Ovary (tissue), 9 donors: ENCODE data around the gene ADGRD1. TPM values are rescaled to one million over a fixed set of nuclear protein-coding genes. Genes with fewer than 3 reads are reported as not detected.

Experiments used
- DNase-seq, 5 donors: peaks; one replicate each; pipeline ENCODE4 v3.0.0-alpha.2; 2019 to 2020
- H3K27ac ChIP-seq, 2 donors: fragments of 200-600 bp; one replicate each; pipeline versions ENCODE4 v1.5.1 to v1.8.0; 2019 to 2022
- H3K27me3 ChIP-seq: fragments of 200-600 bp; one replicate; pipeline ENCODE4 v1.8.0; 2022
- H3K36me3 ChIP-seq: fragments of 200-600 bp; sonication (generic); one replicate; pipeline ENCODE4 v1.5.1; 2019
- H3K4me1 ChIP-seq: one replicate; pipeline ENCODE4 v1.8.1; 2013; ENCODE audit warnings: mild to moderate bottlenecking, moderate library complexity; ENCODE audit not compliant: insufficient read depth
- H3K4me3 ChIP-seq: fragments of 200-600 bp; sonication (generic); one replicate; pipeline ENCODE4 v1.5.1; 2017
- H3K9me3 ChIP-seq, 2 donors: fragments of 200-600 bp in 1 of 2; sonication (generic) in 1 of 2; one replicate each; pipeline versions ENCODE4 v1.5.1 to v1.8.1; 2013 to 2019; ENCODE audit warnings: mild to moderate bottlenecking in 1 of 2, moderate library complexity in 1 of 2
- EP300 ChIP-seq: sonication (generic); formaldehyde crosslinking; IDR thresholded peaks from one replicate; pipeline ENCODE4 v1.6.1; 2017; ENCODE audit warnings: antibody characterized with exemption
- POLR2A ChIP-seq: fragments of 450-650 bp; IDR thresholded peaks from one replicate; pipeline ENCODE4 v1.6.1; 2017; ENCODE audit warnings: antibody characterized with exemption, mild to moderate bottlenecking, moderate library complexity
- WGBS, 3 donors: extraction: QIAGEN DNeasy Blood & Tissue Kit in 1 of 3; methylation state at CpG; one replicate each; pipeline versions ENCODE4 v1.1.5 to v1.1.7; 2013 to 2017; 5-methylcytosine and 5-hydroxymethylcytosine counted together
- intact Hi-C, 4 donors: fragments of 100-400 bp; cut with DNase I; formaldehyde crosslinking; loops; one replicate each; pipeline versions ENCODE4 v1.11.0 to v1.15.1; 2022 to 2023
- polyA plus RNA-seq, 2 donors: library from polyadenylated mRNA; stranded (reverse); fragments of 200-250 nt in 1 of 2; fragments of 350-450 nt in 1 of 2; fragmentation: Illumina TruSeq in 1 of 2; extraction: RNeasy Lipid Tissue Mini Kit (QIAGEN cat#74804) in 1 of 2; gene quantifications; one replicate each; pipeline ENCODE4 v1.2.3, GENCODE V29; 2013 to 2014
- total RNA-seq, 7 donors: library from RNA; depleted of rRNA in 2 of 7; stranded (reverse); fragments of >200 nt in 2 of 7; fragmentation: NEBNext Ultra II Directional in 3 of 7; extraction: Animal tissue kit (Norgen Biotek cat#: 25700) in 3 of 7; gene quantifications; one replicate each; pipeline versions ENCODE4 v1.1.0 to v1.2.4, GENCODE V29; 2016 to 2023
- TF ChIP-seq, protein P1 (sequence below), 3 donors: fragments of 450-650 bp in 2 of 3; fragments of 200-600 bp in 1 of 3; IDR thresholded peaks; one replicate each; pipeline versions ENCODE4 v1.5.1 to v1.8.0; 2016 to 2022; ENCODE audit warnings: antibody characterized with exemption in 3 of 3, mild to moderate bottlenecking in 1 of 3
- donor health status: DM: no; HTN: no; CAD: no; lungs with moderate emphysema.
- donor health status: DM: no; HTN: no; CAD: no.
- donor health status: Bipolar disorder and iron deficiency.
- donor health status: DM: yes; HTN: yes; CAD: no.
- donor health status: DM: no; HTN: no; CAD: no.
- donor health status: DM: yes; HTN: yes; CAD: no.

Gene ADGRD1
- total and polyA plus RNA-seq, 9 donors: 7.6 to 75.3 (median 25.9) TPM

DNA sequence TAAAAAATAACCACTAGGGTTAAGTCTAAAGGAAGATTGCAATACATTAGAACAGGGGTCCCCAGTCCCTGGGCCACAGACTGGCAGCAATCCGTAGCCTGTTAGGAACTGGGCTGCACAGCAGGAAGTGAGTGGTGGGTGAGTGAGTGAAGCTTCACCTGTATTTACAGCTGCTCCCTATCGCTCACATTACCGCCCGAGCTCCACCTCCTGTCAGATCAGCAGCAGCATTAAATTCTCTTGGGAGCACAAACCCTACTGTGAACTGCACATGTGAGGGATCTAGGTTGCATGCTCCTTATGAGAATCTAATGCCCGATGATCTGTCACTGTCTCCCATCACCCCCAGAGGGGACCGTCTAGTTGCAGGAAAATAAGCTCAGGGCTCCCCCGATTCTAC, 15.5 kb downstream of the ADGRD1 start:
- Histone ChIP-seq H3K27ac (no peak overlapping the region), H3K9me3 (no peaks in the 10 kb centered on the region), H3K4me3 (no peak overlapping the region), H3K36me3 (no peaks in the 10 kb centered on the region), H3K4me1 (peaks cover 1% of the 10 kb centered on the region), H3K27me3 (no peaks in the 10 kb centered on the region)
- no peak for DNase-seq
- TF ChIP-seq POLR2A (no peak), EP300 (no peak)
- intact Hi-C loops: no loop called here
- 84 to 89% (median 84%) methylated on average over 7 of the region's 7 CpGs for WGBS, 3 donors

DNA sequence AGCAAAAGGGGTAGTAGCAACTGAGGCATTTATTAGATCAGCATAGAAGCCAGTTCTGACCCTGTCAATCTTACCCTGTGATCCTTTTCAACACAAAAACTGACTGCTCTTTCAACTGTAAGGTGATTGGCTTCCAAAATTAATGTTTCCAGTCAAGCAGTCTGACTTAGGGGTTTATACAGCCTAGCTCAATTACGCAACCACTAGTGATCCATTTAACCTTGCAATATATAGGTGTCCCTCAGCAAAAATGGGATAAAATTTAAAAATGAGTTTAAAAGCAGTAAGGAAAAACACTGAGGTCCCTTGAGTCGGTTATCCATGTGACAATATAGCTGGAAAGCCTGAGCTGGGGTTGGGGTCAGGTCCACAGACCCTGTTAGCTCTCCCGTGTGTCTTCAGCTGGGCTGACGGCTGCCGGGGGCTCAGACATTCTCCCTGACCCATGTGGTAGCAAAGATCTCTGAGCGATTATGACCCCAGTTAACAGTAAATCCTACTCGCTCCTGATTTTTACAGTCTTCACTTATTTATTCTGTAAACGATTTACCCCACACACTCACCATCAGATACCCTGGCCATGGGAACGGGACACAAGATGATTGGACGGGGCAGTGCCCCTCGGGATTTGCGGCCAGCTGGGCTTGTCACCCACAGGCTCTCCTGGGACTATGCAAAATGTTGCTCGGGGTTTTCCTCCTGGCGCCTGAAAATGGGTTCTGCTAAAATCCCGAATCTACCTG, 16.6 kb downstream of the ADGRD1 start:
- H3K27ac ChIP-seq: no peak overlapping the region
- TF ChIP-seq EP300 (no peak), POLR2A (no peak)
- TF ChIP-seq, protein P1, sequence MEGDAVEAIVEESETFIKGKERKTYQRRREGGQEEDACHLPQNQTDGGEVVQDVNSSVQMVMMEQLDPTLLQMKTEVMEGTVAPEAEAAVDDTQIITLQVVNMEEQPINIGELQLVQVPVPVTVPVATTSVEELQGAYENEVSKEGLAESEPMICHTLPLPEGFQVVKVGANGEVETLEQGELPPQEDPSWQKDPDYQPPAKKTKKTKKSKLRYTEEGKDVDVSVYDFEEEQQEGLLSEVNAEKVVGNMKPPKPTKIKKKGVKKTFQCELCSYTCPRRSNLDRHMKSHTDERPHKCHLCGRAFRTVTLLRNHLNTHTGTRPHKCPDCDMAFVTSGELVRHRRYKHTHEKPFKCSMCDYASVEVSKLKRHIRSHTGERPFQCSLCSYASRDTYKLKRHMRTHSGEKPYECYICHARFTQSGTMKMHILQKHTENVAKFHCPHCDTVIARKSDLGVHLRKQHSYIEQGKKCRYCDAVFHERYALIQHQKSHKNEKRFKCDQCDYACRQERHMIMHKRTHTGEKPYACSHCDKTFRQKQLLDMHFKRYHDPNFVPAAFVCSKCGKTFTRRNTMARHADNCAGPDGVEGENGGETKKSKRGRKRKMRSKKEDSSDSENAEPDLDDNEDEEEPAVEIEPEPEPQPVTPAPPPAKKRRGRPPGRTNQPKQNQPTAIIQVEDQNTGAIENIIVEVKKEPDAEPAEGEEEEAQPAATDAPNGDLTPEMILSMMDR (IDR thresholded peaks at IDR 0.05): no peak
- no peak overlapping the region for H3K4me3 ChIP-seq
- intact Hi-C loops: no loop called here
- no peaks in the 10 kb centered on the region for H3K27me3 ChIP-seq
- 69 to 80% (median 71%) methylated on average over 15 of the region's 15 CpGs for WGBS, 3 donors
- no peaks in the 10 kb centered on the region for H3K36me3 ChIP-seq
- peaks cover 1% of the 10 kb centered on the region for H3K4me1 ChIP-seq
- DNase-seq: peak in 1 of 5 donors; percentile 5
- H3K9me3 ChIP-seq: no peaks in the 10 kb centered on the region

DNA sequence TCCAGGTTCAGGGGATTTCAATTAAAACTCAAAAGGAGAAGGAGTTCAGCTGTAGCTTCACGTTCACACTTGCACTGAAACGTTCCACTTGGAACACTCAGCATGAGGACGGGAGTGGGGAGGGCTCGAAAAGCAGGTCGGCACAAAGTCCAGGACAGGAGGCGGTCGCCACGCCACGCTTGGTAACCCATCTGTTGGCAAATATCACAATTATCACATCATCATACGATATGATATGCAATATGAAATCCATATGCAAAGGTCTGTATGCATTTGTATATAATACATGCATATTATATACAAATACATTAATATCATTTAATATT, 17.2 kb downstream of the ADGRD1 start:
- H3K27ac ChIP-seq: no peak overlapping the region
- H3K27me3 ChIP-seq: no peaks in the 10 kb centered on the region
- peaks cover 1% of the 10 kb centered on the region for H3K4me1 ChIP-seq
- no peaks in the 10 kb centered on the region for H3K9me3 ChIP-seq
- TF ChIP-seq POLR2A: no peak
- TF ChIP-seq, protein P1 (IDR thresholded peaks at IDR 0.05): no peak
- no peak for TF ChIP-seq EP300
- no peaks in the 10 kb centered on the region for H3K36me3 ChIP-seq
- DNase-seq: peak in 1 of 5 donors; percentile 4
- intact Hi-C loops: no loop called here
- WGBS, 3 donors: 94 to 95% (median 94%) methylated on average over 10 of the region's 10 CpGs
- no peak overlapping the region for H3K4me3 ChIP-seq

DNA sequence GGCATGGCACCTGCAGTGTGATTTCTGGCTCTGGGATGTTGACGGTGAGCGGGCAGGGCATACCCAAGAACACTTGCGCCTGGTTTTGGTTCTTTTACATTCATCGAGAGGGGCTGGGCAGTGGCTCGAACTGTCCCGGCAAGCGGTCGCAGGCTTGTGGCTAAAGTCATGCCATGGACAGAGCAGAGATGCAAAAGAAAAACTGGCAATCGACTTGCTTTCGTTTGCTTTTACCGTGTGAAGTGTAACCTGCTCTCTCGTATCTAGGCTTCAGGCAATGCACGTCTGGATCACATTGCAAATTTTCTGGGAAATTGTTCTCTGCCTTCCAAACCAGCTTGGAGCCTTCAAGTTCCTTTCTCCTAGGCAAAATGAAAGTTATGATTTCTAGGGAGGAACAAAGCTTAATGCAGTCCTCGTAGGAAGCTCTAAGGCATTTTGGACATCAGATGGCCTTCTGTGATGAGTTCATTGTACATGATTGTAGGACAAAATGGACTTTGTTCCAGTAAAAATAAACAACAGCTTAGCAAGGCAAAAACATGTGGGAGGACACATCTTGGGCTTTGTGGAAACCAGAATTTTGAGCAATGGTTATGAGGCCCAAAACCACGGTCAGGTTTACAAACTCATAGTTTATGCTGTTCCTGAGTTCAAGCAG, 18.3 kb downstream of the ADGRD1 start:
- Histone ChIP-seq H3K36me3 (no peaks in the 10 kb centered on the region), H3K4me3 (no peak overlapping the region), H3K27me3 (no peaks in the 10 kb centered on the region), H3K4me1 (peaks cover 1% of the 10 kb centered on the region), H3K27ac (peak overlapping the region in 1 of 2 donors; percentile 55), H3K9me3 (no peaks in the 10 kb centered on the region)
- intact Hi-C loops: no loop called here
- TF ChIP-seq, protein P1 (IDR thresholded peaks at IDR 0.05): no peak
- DNase-seq: no peak
- WGBS, 3 donors: 52 to 60% (median 57%) methylated on average over 15 of the region's 15 CpGs

DNA sequence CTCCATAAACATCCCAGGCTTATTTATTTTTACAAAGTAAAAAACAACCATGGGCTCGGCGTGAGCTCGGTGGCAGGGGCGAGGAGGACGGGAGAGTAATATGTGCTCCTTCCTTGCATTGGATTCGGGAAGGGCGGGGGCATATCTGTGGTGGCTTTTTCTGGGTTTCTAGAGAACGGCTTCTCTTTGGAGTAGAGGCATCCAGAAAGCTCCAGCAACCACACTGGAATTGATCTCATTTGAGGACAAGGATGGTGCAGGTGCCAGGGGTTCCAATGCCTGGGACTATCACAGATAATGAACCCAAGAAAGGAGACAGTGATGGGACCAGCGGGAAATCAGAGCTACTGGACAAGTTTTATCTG, 18.9 kb downstream of the ADGRD1 start:
- Histone ChIP-seq H3K27me3 (no peaks in the 10 kb centered on the region), H3K9me3 (no peaks in the 10 kb centered on the region), H3K4me1 (peaks cover 1% of the 10 kb centered on the region), H3K4me3 (no peak overlapping the region), H3K27ac (peak overlapping the region in 1 of 2 donors; percentile 55), H3K36me3 (no peaks in the 10 kb centered on the region)
- intact Hi-C loops: no loop called here
- no peak for DNase-seq
- TF ChIP-seq POLR2A: no peak
- TF ChIP-seq EP300: no peak
- TF ChIP-seq, protein P1 (IDR thresholded peaks at IDR 0.05): no peak
- WGBS, 3 donors: 49 to 62% (median 54%) methylated on average over 9 of the region's 9 CpGs
